ENCODE results near the gene SPATA45. TPM values are rescaled to one million over a fixed set of nuclear protein-coding genes. Genes with fewer than 3 reads are reported as not detected.

SPATA45 gene
- total and polyA plus RNA-seq, 2 of the 13 experiments (the other 11 are each of a cell fraction or from before 2014, with no cell fraction given), result 0.17 to 0.64 TPM

DNA sequence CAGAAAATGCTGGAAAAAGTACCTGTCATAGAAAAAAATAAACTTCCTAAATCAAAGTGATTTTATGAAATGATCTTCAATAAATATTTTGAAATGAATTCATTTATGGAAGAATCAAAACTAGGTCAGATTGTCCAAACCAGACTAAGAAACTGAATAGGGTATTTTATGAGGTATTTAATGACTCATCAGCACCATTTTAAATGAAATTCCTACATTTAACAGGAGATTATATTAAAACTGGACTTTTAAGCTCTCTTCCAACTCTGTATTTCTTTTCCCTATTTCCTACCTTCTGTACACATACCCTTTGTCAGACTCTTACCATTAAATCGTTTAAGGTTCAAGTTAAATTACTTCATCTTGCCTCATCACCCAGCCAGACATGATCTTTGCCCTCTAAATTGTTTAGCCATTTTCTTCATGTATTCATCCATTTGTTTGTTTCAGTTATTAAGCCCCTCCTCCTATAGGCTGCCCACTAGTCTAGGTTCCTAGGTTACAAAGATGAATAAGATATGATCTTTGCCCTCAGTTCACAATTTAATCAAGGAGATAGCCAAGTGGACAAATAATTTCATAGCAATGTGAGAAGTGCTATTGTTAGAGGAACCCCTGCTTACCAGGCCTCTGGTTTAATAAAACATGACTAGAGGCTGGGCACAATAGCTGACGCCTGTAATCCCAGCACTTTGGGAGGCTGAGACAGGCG lies 30.7 kb downstream of the SPATA45 start (continued):
- TF ChIP-seq, protein P1, sequence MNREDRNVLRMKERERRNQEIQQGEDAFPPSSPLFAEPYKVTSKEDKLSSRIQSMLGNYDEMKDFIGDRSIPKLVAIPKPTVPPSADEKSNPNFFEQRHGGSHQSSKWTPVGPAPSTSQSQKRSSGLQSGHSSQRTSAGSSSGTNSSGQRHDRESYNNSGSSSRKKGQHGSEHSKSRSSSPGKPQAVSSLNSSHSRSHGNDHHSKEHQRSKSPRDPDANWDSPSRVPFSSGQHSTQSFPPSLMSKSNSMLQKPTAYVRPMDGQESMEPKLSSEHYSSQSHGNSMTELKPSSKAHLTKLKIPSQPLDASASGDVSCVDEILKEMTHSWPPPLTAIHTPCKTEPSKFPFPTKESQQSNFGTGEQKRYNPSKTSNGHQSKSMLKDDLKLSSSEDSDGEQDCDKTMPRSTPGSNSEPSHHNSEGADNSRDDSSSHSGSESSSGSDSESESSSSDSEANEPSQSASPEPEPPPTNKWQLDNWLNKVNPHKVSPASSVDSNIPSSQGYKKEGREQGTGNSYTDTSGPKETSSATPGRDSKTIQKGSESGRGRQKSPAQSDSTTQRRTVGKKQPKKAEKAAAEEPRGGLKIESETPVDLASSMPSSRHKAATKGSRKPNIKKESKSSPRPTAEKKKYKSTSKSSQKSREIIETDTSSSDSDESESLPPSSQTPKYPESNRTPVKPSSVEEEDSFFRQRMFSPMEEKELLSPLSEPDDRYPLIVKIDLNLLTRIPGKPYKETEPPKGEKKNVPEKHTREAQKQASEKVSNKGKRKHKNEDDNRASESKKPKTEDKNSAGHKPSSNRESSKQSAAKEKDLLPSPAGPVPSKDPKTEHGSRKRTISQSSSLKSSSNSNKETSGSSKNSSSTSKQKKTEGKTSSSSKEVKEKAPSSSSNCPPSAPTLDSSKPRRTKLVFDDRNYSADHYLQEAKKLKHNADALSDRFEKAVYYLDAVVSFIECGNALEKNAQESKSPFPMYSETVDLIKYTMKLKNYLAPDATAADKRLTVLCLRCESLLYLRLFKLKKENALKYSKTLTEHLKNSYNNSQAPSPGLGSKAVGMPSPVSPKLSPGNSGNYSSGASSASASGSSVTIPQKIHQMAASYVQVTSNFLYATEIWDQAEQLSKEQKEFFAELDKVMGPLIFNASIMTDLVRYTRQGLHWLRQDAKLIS (CRISPR knock-in tag; IDR thresholded peaks at IDR 0.05), result no peak
- no peak for TF ChIP-seq ZNF24 (IDR thresholded peaks at IDR 0.05)
- TF ChIP-seq, protein P2, sequence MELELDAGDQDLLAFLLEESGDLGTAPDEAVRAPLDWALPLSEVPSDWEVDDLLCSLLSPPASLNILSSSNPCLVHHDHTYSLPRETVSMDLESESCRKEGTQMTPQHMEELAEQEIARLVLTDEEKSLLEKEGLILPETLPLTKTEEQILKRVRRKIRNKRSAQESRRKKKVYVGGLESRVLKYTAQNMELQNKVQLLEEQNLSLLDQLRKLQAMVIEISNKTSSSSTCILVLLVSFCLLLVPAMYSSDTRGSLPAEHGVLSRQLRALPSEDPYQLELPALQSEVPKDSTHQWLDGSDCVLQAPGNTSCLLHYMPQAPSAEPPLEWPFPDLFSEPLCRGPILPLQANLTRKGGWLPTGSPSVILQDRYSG (CRISPR knock-in tag; IDR thresholded peaks at IDR 0.05), result no peak
- no peak for TF ChIP-seq ZNF577 (CRISPR knock-in tag; IDR thresholded peaks at IDR 0.05; ENCODE audit: borderline replicate concordance, low read depth)
- no peak for TF ChIP-seq ZZZ3 (CRISPR knock-in tag; IDR thresholded peaks at IDR 0.05; ENCODE audit: borderline replicate concordance)
- TF ChIP-seq PRMT3 (CRISPR knock-in tag; IDR thresholded peaks at IDR 0.05; ENCODE audit: borderline replicate concordance, low read depth), result no peak
- TF ChIP-seq ZNF562 (CRISPR knock-in tag; IDR thresholded peaks at IDR 0.05; ENCODE audit: borderline replicate concordance), result no peak
- TF ChIP-seq JDP2 (CRISPR knock-in tag; IDR thresholded peaks at IDR 0.05; ENCODE audit: borderline replicate concordance), result no peak
- no peak for TF ChIP-seq ZNF775 (CRISPR knock-in tag; IDR thresholded peaks at IDR 0.05; ENCODE audit: borderline replicate concordance)
- TF ChIP-seq, protein P3, sequence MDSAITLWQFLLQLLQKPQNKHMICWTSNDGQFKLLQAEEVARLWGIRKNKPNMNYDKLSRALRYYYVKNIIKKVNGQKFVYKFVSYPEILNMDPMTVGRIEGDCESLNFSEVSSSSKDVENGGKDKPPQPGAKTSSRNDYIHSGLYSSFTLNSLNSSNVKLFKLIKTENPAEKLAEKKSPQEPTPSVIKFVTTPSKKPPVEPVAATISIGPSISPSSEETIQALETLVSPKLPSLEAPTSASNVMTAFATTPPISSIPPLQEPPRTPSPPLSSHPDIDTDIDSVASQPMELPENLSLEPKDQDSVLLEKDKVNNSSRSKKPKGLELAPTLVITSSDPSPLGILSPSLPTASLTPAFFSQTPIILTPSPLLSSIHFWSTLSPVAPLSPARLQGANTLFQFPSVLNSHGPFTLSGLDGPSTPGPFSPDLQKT (CRISPR knock-in tag; IDR thresholded peaks at IDR 0.05; ENCODE audit: borderline replicate concordance), result no peak
- TF ChIP-seq ZSCAN30 (CRISPR knock-in tag; IDR thresholded peaks at IDR 0.05), result 0 out of 2 replicates have a peak, but pooled peaks have one; percentile 6
- no peak for TF ChIP-seq PAF1 (CRISPR knock-in tag; IDR thresholded peaks at IDR 0.05)
- no peak for TF ChIP-seq ELF4 (CRISPR knock-in tag; IDR thresholded peaks at IDR 0.05; ENCODE audit: borderline replicate concordance)
- no peak for TF ChIP-seq NRL (CRISPR knock-in tag; IDR thresholded peaks at IDR 0.05; ENCODE audit: borderline replicate concordance)
- no peak for TF ChIP-seq MYC (CRISPR knock-in tag; IDR thresholded peaks at IDR 0.05; ENCODE audit: borderline replicate concordance)
- TF ChIP-seq NCOA5 (CRISPR knock-in tag; IDR thresholded peaks at IDR 0.05), result no peak
- TF ChIP-seq ZNF547 (CRISPR knock-in tag; IDR thresholded peaks at IDR 0.05), result no peak
- TF ChIP-seq SIX1 (CRISPR knock-in tag; IDR thresholded peaks at IDR 0.05; ENCODE audit: borderline replicate concordance), result peak; percentile 48; the same call in 1 of the 2 replicates
- TF ChIP-seq, protein P4, sequence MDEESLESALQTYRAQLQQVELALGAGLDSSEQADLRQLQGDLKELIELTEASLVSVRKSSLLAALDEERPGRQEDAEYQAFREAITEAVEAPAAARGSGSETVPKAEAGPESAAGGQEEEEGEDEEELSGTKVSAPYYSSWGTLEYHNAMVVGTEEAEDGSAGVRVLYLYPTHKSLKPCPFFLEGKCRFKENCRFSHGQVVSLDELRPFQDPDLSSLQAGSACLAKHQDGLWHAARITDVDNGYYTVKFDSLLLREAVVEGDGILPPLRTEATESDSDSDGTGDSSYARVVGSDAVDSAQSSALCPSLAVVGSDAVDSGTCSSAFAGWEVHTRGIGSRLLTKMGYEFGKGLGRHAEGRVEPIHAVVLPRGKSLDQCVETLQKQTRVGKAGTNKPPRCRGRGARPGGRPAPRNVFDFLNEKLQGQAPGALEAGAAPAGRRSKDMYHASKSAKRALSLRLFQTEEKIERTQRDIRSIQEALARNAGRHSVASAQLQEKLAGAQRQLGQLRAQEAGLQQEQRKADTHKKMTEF (CRISPR knock-in tag; IDR thresholded peaks at IDR 0.05), result peak; percentile 58; the same call in 1 of the 2 replicates
- peak; percentile 16; the same call in 1 of the 2 replicates for TF ChIP-seq MED1 (CRISPR knock-in tag; IDR thresholded peaks at IDR 0.05)

All from HepG2 (cell line).